HG03280 (cell line): ENCODE measurements around the gene UBTD2.
"Not testable (repeated sequence)": the region's sequence is repeated elsewhere in the genome, so short reads cannot be mapped to it uniquely, and the experiment has no call there.

Source experiments
- ATAC-seq: cut with Tn5 transposase; IDR thresholded peaks from one replicate; pipeline ENCODE4 v1.9.1; 2021; ENCODE audit warnings: mild to moderate bottlenecking, moderate library complexity; ENCODE audit not compliant: unreplicated experiment

The UBTD2 gene

GRCh38 chr5:172252501-172252900, 31.1 kb downstream of the UBTD2 start:
- no peak for ATAC-seq

- no peak for ATAC-seq
Observed at GRCh38 chr5:172251419-172251818, 32.1 kb downstream of the UBTD2 start.

- no peak for ATAC-seq
Observed at GRCh38 chr5:172248637-172249036, 34.9 kb downstream of the UBTD2 start.

GRCh38 chr5:172245703-172246125, 37.9 kb downstream of the UBTD2 start:
- ATAC-seq, result no peak

- ATAC-seq, result no peak
Observed at GRCh38 chr5:172245046-172245445, 38.5 kb downstream of the UBTD2 start.

- no peak for ATAC-seq
Observed at GRCh38 chr5:172243302-172243701, 40.3 kb downstream of the UBTD2 start.

GRCh38 chr5:172238334-172238733, 45.2 kb downstream of the UBTD2 start:
- no peak for ATAC-seq

GRCh38 chr5:172235827-172236736, 47.5 kb downstream of the UBTD2 start:
- no peak for ATAC-seq

- ATAC-seq, result peak; percentile 54
Observed at GRCh38 chr5:172235132-172235780, 48.3 kb downstream of the UBTD2 start.

- ATAC-seq, result no peak
Observed at GRCh38 chr5:172234031-172234430, 49.5 kb downstream of the UBTD2 start.

GRCh38 chr5:172229904-172230303, 53.7 kb downstream of the UBTD2 start:
- ATAC-seq, result no peak

GRCh38 chr5:172224996-172225395, 58.6 kb downstream of the UBTD2 start:
- no peak for ATAC-seq

- ATAC-seq, result peak; percentile 68
Observed at GRCh38 chr5:172223901-172224873, 59.4 kb downstream of the UBTD2 start.

GRCh38 chr5:172219296-172219695, 64.3 kb downstream of the UBTD2 start:
- ATAC-seq, result no peak

GRCh38 chr5:172216345-172216744, 67.2 kb downstream of the UBTD2 start:
- ATAC-seq, result no peak

- no peak for ATAC-seq
Observed at GRCh38 chr5:172213126-172213525, 70.4 kb downstream of the UBTD2 start.

- ATAC-seq, result no peak
Observed at GRCh38 chr5:172211676-172212075, 71.9 kb downstream of the UBTD2 start.

- no peak for ATAC-seq
Observed at GRCh38 chr5:172209714-172210113, 73.8 kb downstream of the UBTD2 start.

- no peak for ATAC-seq
Observed at GRCh38 chr5:172207511-172207910, 76.1 kb downstream of the UBTD2 start.

GRCh38 chr5:172205984-172206383, 77.6 kb downstream of the UBTD2 start:
- ATAC-seq, result not testable (repeated sequence)

GRCh38 chr5:172200476-172200875, 83.1 kb downstream of the UBTD2 start:
- no peak for ATAC-seq
